ENCODE data around the gene CCDC194. TPM values are rescaled to one million over a fixed set of nuclear protein-coding genes. Genes with fewer than 3 reads are reported as not detected.

Gene CCDC194
- total and polyA plus RNA-seq, 2 of the 13 experiments (the other 11 are each of a cell fraction or from before 2014, with no cell fraction given) = 0.13 to 0.21 TPM

- TF ChIP-seq PRDM10 (CRISPR knock-in tag; IDR thresholded peaks at IDR 0.05; ENCODE audit: low read depth) = no peak
- TF ChIP-seq ZMAT3 (CRISPR knock-in tag; conservative IDR thresholded peaks at IDR 0.05) = no peak
- no peak for TF ChIP-seq ZNF383 (CRISPR knock-in tag; IDR thresholded peaks at IDR 0.05; ENCODE audit: borderline replicate concordance)
- no peak for TF ChIP-seq POLR2AphosphoS2 (IDR thresholded peaks at IDR 0.05; ENCODE audit: low read depth, low read length)
- no peak for TF ChIP-seq GMEB2 (CRISPR knock-in tag; IDR thresholded peaks at IDR 0.05; ENCODE audit: low read depth)
- TF ChIP-seq ZNF672 (CRISPR knock-in tag; IDR thresholded peaks at IDR 0.05) = no peak
- TF ChIP-seq ELF4 (CRISPR knock-in tag; IDR thresholded peaks at IDR 0.05; ENCODE audit: borderline replicate concordance) = no peak
- TF ChIP-seq, protein P1, sequence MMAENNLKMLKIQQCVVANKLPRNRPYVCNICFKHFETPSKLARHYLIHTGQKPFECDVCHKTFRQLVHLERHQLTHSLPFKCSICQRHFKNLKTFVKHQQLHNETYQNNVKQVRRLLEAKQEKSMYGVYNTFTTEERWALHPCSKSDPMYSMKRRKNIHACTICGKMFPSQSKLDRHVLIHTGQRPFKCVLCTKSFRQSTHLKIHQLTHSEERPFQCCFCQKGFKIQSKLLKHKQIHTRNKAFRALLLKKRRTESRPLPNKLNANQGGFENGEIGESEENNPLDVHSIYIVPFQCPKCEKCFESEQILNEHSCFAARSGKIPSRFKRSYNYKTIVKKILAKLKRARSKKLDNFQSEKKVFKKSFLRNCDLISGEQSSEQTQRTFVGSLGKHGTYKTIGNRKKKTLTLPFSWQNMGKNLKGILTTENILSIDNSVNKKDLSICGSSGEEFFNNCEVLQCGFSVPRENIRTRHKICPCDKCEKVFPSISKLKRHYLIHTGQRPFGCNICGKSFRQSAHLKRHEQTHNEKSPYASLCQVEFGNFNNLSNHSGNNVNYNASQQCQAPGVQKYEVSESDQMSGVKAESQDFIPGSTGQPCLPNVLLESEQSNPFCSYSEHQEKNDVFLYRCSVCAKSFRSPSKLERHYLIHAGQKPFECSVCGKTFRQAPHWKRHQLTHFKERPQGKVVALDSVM (CRISPR knock-in tag; IDR thresholded peaks at IDR 0.05) = no peak
Measured at GRCh38 chr19:17429641-17430113, 35.7 kb upstream of the CCDC194 start (continued).
